KMS-11 (cell line): ENCODE measurements around the gene EIF4B.

Experiments used
- H2AFZ ChIP-seq: fragments of 200-600 bp; sonication (generic); 2 replicates; pipeline ENCODE4 v1.6.1; 2016; ENCODE audit warnings: antibody characterized with exemption, mixed run types, low read depth
- H3K27ac ChIP-seq: fragments of 200-600 bp; sonication (generic); 2 replicates; pipeline ENCODE4 v1.6.1; 2016; ENCODE audit warnings: mild to moderate bottlenecking, mixed run types
- H3K27me3 ChIP-seq: fragments of 200-600 bp; sonication (generic); 2 replicates; pipeline ENCODE4 v1.6.1; 2017; ENCODE audit warnings: mild to moderate bottlenecking, low read depth, mixed run types, moderate library complexity; ENCODE audit not compliant: insufficient read depth
- H3K36me3 ChIP-seq: fragments of 200-600 bp; sonication (generic); 2 replicates; pipeline ENCODE4 v1.6.1; 2017; ENCODE audit warnings: mild to moderate bottlenecking, mixed run types; ENCODE audit not compliant: insufficient read depth
- H3K4me1 ChIP-seq: fragments of 200-600 bp; sonication (generic); 2 replicates; pipeline ENCODE4 v1.6.1; 2016; ENCODE audit warnings: mild to moderate bottlenecking, low read depth, mixed run types; ENCODE audit not compliant: poor library complexity, severe bottlenecking
- H3K4me2 ChIP-seq: fragments of 200-600 bp; sonication (generic); 2 replicates; pipeline ENCODE4 v1.7.0; 2016; ENCODE audit warnings: mild to moderate bottlenecking, mixed run types
- H3K4me3 ChIP-seq: fragments of 200-600 bp; sonication (generic); IDR thresholded peaks from 2 replicates; pipeline ENCODE4 v1.6.1; 2017; ENCODE audit warnings: low read depth, low read length, mixed read lengths; ENCODE audit not compliant: insufficient read depth
- H3K79me2 ChIP-seq: fragments of 200-600 bp; sonication (generic); 2 replicates; pipeline ENCODE4 v1.6.1; 2016; ENCODE audit warnings: low read depth, mixed run types; ENCODE audit not compliant: insufficient read depth
- H3K9ac ChIP-seq: fragments of 200-600 bp; sonication (generic); 2 replicates; pipeline ENCODE4 v1.6.1; 2016; ENCODE audit warnings: mild to moderate bottlenecking, mixed run types
- H4K20me1 ChIP-seq: fragments of 200-600 bp; sonication (generic); 2 replicates; pipeline ENCODE4 v1.6.1; 2016; ENCODE audit warnings: mild to moderate bottlenecking, mixed run types; ENCODE audit not compliant: insufficient read depth
- CTCF ChIP-seq: fragments of 200-600 bp; sonication (generic); conservative IDR thresholded peaks from 2 replicates; pipeline ENCODE4 v1.6.1; 2017; ENCODE audit warnings: low read depth, mild to moderate bottlenecking, antibody characterized with exemption, low read length, moderate library complexity, mixed read lengths

The EIF4B gene

GRCh38 chr12:53005986-53006809 lies at the start of gene EIF4B:
Gene EIF4B (plus strand): TSS chr12:53006456. CDS start chr12:53006484, 28 bp downstream.
- Histone ChIP-seq H3K27me3 (no peaks in the 10 kb centered on the region), H3K27ac (peak within 1 kb of the TSS; percentile 98), H4K20me1 (peaks cover 23% of the 10 kb centered on the region), H3K4me1 (peaks cover 59% of the 10 kb centered on the region), H3K36me3 (peaks cover 8% of the 10 kb centered on the region; the same call in 1 of the 2 replicates), H3K79me2 (peaks cover 55% of the 10 kb centered on the region), H2AFZ (peak within 1 kb of the TSS; percentile 43; the same call in 1 of the 2 replicates), H3K4me2 (peak within 1 kb of the TSS; percentile 92), H3K9ac (peak within 1 kb of the TSS; percentile 99), H3K4me3 (no peak within 1 kb of the TSS)
- TF ChIP-seq CTCF = no peak

GRCh38 chr12:52956987-52957386 lies 49.3 kb upstream of the EIF4B start:
- no peaks in the 10 kb centered on the region for H3K27me3 ChIP-seq
- H3K4me2 ChIP-seq = no peak overlapping the region
- H3K9ac ChIP-seq = no peak overlapping the region
- H3K4me1 ChIP-seq = no peaks in the 10 kb centered on the region
- H4K20me1 ChIP-seq = no peaks in the 10 kb centered on the region
- TF ChIP-seq CTCF = no peak
- no peak overlapping the region for H3K27ac ChIP-seq
- no peaks in the 10 kb centered on the region for H3K79me2 ChIP-seq
- H3K4me3 ChIP-seq = no peak overlapping the region
- H2AFZ ChIP-seq = no peak overlapping the region
- no peaks in the 10 kb centered on the region for H3K36me3 ChIP-seq

- no peaks in the 10 kb centered on the region for H3K27me3 ChIP-seq
- no peak overlapping the region for H3K4me2 ChIP-seq
- peaks cover 17% of the 10 kb centered on the region for H3K4me1 ChIP-seq
- H3K9ac ChIP-seq = no peak overlapping the region
- no peak for TF ChIP-seq CTCF
- H3K4me3 ChIP-seq = no peak overlapping the region
- no peaks in the 10 kb centered on the region for H4K20me1 ChIP-seq
- no peaks in the 10 kb centered on the region for H3K79me2 ChIP-seq
- H3K36me3 ChIP-seq = no peaks in the 10 kb centered on the region
- no peak overlapping the region for H3K27ac ChIP-seq
- H2AFZ ChIP-seq = no peak overlapping the region
These were observed 41.5 kb upstream of the EIF4B start for GRCh38 chr12:52964556-52965336.

- no peaks in the 10 kb centered on the region for H3K27me3 ChIP-seq
- no peak overlapping the region for H3K4me3 ChIP-seq
- H3K27ac ChIP-seq = no peak overlapping the region
- no peaks in the 10 kb centered on the region for H3K79me2 ChIP-seq
- H2AFZ ChIP-seq = no peak overlapping the region
- no peak overlapping the region for H3K9ac ChIP-seq
- no peaks in the 10 kb centered on the region for H3K36me3 ChIP-seq
- H3K4me2 ChIP-seq = no peak overlapping the region
- H4K20me1 ChIP-seq = no peaks in the 10 kb centered on the region
- TF ChIP-seq CTCF = no peak
- peaks cover 23% of the 10 kb centered on the region for H3K4me1 ChIP-seq
These were observed 40.9 kb upstream of the EIF4B start for GRCh38 chr12:52965337-52965731.
